Astrocyte (in vitro differentiated cells and primary cell): ENCODE data around the gene MPP7.
"Not testable (repeated sequence)": the region's sequence is repeated elsewhere in the genome, so short reads cannot be mapped to it uniquely, and the experiment has no call there.

Experiments
- CTCF ChIP-seq: IDR thresholded peaks from 2 replicates; pipeline ENCODE4 v1.5.1; 2011; ENCODE audit warnings: low read depth, mild to moderate bottlenecking, inconsistent platforms, low read length, moderate library complexity; ENCODE audit not compliant: insufficient read depth
- EZH2 ChIP-seq: IDR thresholded peaks from 2 replicates; pipeline ENCODE4 v1.6.1; 2012; ENCODE audit warnings: mild to moderate bottlenecking, low read length, inconsistent platforms; ENCODE audit not compliant: insufficient read depth

DNA sequence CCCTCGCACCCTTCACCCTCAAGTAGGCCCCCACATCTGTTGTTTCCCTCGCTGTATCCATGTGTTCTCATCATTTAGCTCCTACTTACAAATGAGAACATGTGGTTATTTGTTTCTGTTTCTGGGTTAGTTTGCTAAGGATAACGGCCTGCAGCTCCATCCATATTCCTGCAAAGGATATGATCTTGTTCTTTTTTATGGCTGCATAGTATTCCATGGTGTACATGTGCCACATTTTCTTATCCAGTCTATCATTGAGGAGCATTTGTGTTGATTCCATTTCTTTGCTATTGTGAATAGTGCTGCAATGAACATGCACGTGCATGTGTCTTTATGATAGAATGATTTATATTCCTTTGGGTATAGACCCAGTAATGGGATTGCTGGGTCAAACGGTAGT lies 38.8 kb upstream of the MPP7 start:
- not testable (repeated sequence) for TF ChIP-seq CTCF, EZH2
